Activated B cell treated with CpG ODN at 0.5 μM for 24 hours (primary cell): ENCODE results near the gene RAD51B. TPM values are rescaled to one million over a fixed set of nuclear protein-coding genes. Genes with fewer than 3 reads are reported as not detected.

Experiments used
- ATAC-seq: fragments of 200-7000 bp; cut with Tn5 transposase; one replicate; pipeline ENCODE4 v1.10.0; 2021; ENCODE audit warnings: low read depth, mild to moderate bottlenecking, moderate library complexity
- CTCF ChIA-PET: fragments of 350-600 bp; sonication (Branson Sonifier 250); formaldehyde crosslinking; loops from one replicate; lab custom pipeline; 2021; ENCODE audit warnings: antibody characterized with exemption; lab: Charles Lee
- POLR2A ChIA-PET: fragments of 350-600 bp; sonication (Branson Sonifier 250); formaldehyde crosslinking; loops from one replicate; lab custom pipeline; 2021; ENCODE audit warnings: antibody characterized with exemption; lab: Charles Lee
- DNase-seq: peaks from one replicate; pipeline ENCODE4 v3.0.0; 2022
- H3K27ac Mint-ChIP-seq: one replicate; pipeline ENCODE4 v1.8.0; 2020; ENCODE audit warnings: mixed read lengths
- H3K27me3 Mint-ChIP-seq: one replicate; pipeline ENCODE4 v1.8.0; 2021; ENCODE audit warnings: mixed read lengths
- H3K36me3 Mint-ChIP-seq: one replicate; pipeline ENCODE4 v1.8.0; 2021; ENCODE audit warnings: low read depth, mixed read lengths
- H3K4me1 Mint-ChIP-seq: one replicate; pipeline ENCODE4 v1.8.0; 2021; ENCODE audit warnings: mixed read lengths
- H3K4me3 Mint-ChIP-seq: one replicate; pipeline ENCODE4 v1.8.0; 2020; ENCODE audit warnings: mild to moderate bottlenecking, mixed read lengths
- H3K9me3 Mint-ChIP-seq: one replicate; pipeline ENCODE4 v1.8.0; 2020; ENCODE audit warnings: mixed read lengths
- CTCF ChIP-seq: fragments of 200-600 bp; IDR thresholded peaks from one replicate; pipeline ENCODE4 v1.8.0; 2022; ENCODE audit warnings: antibody characterized with exemption, mild to moderate bottlenecking
- intact Hi-C: fragments of 100-400 bp; cut with micrococcal nuclease; formaldehyde crosslinking; loops from one replicate; pipeline ENCODE4 v1.15.1; 2024
- total RNA-seq: library from RNA; stranded (reverse); gene quantifications from 2 replicates; pipeline ENCODE4 v1.2.3, GENCODE V29; 2022

RAD51B gene
- total RNA-seq, 1 donor from 2014 or later, result 53.9 TPM

DNA sequence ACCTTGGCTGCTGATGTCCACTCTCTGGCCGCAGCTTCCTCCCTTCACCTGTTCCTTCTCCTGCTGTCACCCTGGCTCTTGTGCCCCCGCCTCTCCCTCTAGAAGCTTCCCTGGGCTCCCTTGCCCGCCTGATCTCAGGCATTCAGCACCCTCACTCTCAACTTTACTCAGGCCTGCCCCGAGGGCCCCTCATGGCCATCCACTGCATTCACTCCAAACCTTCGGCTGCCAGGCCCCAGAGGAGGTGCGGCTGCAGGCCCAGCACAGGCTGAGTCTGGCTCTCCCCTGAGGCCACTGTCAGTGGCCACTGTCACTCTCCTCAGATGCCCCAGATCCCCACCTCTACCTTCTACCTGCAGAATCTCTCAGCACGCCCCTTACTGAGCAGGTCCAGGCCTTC lies 789.4 kb downstream of the RAD51B start:
- POLR2A ChIA-PET, result interaction anchor here (0.9 to 1.0 kb wide), 2 partner anchors 17 to 206 kb away, joined by 3 read pairs; no protein-coding TSS in a partner anchor
- peaks cover 4% of the 10 kb centered on the region for H3K36me3 Mint-ChIP-seq
- no peaks in the 10 kb centered on the region for H3K4me1 Mint-ChIP-seq
- ATAC-seq, result no peak
- TF ChIP-seq CTCF, result no peak
- peaks cover 4% of the 10 kb centered on the region for H3K9me3 Mint-ChIP-seq
- DNase-seq, result no peak
- H3K27me3 Mint-ChIP-seq, result no peaks in the 10 kb centered on the region
- CTCF ChIA-PET, result no interaction called here
- intact Hi-C loops, result no loop called here
- H3K4me3 Mint-ChIP-seq, result no peak overlapping the region
- H3K27ac Mint-ChIP-seq, result no peak overlapping the region

GRCh38 chr14:68610251-68610793 lies 790.7 kb downstream of the RAD51B start:
- H3K4me3 Mint-ChIP-seq, result no peak overlapping the region
- intact Hi-C loops, result no loop called here
- peaks cover 7% of the 10 kb centered on the region for H3K36me3 Mint-ChIP-seq
- peaks cover 8% of the 10 kb centered on the region for H3K9me3 Mint-ChIP-seq
- H3K27ac Mint-ChIP-seq, result no peak overlapping the region
- H3K4me1 Mint-ChIP-seq, result no peaks in the 10 kb centered on the region
- no peak for TF ChIP-seq CTCF
- ChIA-PET POLR2A (no interaction called here), CTCF (no interaction called here)
- DNase-seq (no peak), ATAC-seq (no peak)
- no peaks in the 10 kb centered on the region for H3K27me3 Mint-ChIP-seq

- DNase-seq (no peak), ATAC-seq (no peak)
- peaks cover 12% of the 10 kb centered on the region for H3K9me3 Mint-ChIP-seq
- H3K27ac Mint-ChIP-seq, result no peak overlapping the region
- ChIA-PET POLR2A (interaction anchor here (0.5 kb wide), 1 partner anchor 135 kb away, joined by 3 read pairs; no protein-coding TSS in a partner anchor), CTCF (no interaction called here)
- peaks cover 10% of the 10 kb centered on the region for H3K36me3 Mint-ChIP-seq
- no peak for TF ChIP-seq CTCF
- H3K4me3 Mint-ChIP-seq, result no peak overlapping the region
- intact Hi-C loops, result no loop called here
- no peaks in the 10 kb centered on the region for H3K27me3 Mint-ChIP-seq
- H3K4me1 Mint-ChIP-seq, result no peaks in the 10 kb centered on the region
Observed at GRCh38 chr14:68611599-68611998, 792.0 kb downstream of the RAD51B start.

DNA sequence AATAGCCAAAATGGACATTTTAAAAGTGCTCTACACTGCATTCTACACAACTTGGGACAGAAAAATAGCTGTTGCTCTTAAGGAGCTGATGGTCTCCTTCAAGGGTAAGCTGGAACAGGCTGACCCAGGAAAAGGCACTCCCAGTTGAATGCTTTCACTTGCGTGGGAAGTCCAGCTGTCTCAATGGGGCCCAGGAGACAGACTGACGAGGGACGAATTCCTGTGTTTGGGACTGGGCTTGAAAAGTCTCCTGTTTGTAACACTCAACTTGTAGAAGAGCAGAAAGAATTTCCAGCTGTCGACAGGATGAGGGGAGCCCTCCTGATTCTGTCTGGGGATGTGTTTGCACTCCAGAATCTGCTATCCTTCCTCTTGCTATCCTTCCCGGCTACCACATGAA lies 792.5 kb downstream of the RAD51B start:
- H3K4me3 Mint-ChIP-seq, result no peak overlapping the region
- no peak overlapping the region for H3K27ac Mint-ChIP-seq
- no peak for DNase-seq
- intact Hi-C loops, result no loop called here
- H3K36me3 Mint-ChIP-seq, result peaks cover 14% of the 10 kb centered on the region
- H3K9me3 Mint-ChIP-seq, result peaks cover 16% of the 10 kb centered on the region
- H3K4me1 Mint-ChIP-seq, result no peaks in the 10 kb centered on the region
- ATAC-seq, result no peak
- ChIA-PET POLR2A (no interaction called here), CTCF (no interaction called here)
- H3K27me3 Mint-ChIP-seq, result no peaks in the 10 kb centered on the region
- TF ChIP-seq CTCF, result no peak

GRCh38 chr14:68616221-68616902 lies 796.8 kb downstream of the RAD51B start:
- ChIA-PET CTCF (no interaction called here), POLR2A (interaction anchor here (0.6 to 1.3 kb wide), 3 partner anchors 121 to 177 kb away, joined by 3 to 8 read pairs (median 3); partner anchors contain the start of gene ZFP36L1)
- peaks cover 28% of the 10 kb centered on the region for H3K9me3 Mint-ChIP-seq
- intact Hi-C loops, result no loop called here
- peaks cover 23% of the 10 kb centered on the region for H3K36me3 Mint-ChIP-seq
- no peak for ATAC-seq
- no peak overlapping the region for H3K4me3 Mint-ChIP-seq
- DNase-seq, result no peak
- H3K27me3 Mint-ChIP-seq, result no peaks in the 10 kb centered on the region
- H3K4me1 Mint-ChIP-seq, result no peaks in the 10 kb centered on the region
- no peak overlapping the region for H3K27ac Mint-ChIP-seq
- TF ChIP-seq CTCF, result no peak
